OCI-LY1 (cell line): ENCODE measurements around the gene CDH4.

Experiments
- EZH2 ChIP-seq: fragments of 200-600 bp; sonication (generic), shearing (Covaris generic); IDR thresholded peaks from 2 replicates; pipeline ENCODE4 v1.8.0; 2017; ENCODE audit warnings: borderline replicate concordance, mixed run types, mild to moderate bottlenecking, antibody characterized with exemption, low read length, moderate library complexity, mixed read lengths
- TF ChIP-seq, protein P1 (sequence below): fragments of 200-600 bp; sonication (generic), shearing (Covaris generic); IDR thresholded peaks from 2 replicates; pipeline ENCODE4 v1.5.1; 2017; ENCODE audit warnings: mild to moderate bottlenecking, antibody characterized with exemption, low read length, moderate library complexity, mixed read lengths

DNA sequence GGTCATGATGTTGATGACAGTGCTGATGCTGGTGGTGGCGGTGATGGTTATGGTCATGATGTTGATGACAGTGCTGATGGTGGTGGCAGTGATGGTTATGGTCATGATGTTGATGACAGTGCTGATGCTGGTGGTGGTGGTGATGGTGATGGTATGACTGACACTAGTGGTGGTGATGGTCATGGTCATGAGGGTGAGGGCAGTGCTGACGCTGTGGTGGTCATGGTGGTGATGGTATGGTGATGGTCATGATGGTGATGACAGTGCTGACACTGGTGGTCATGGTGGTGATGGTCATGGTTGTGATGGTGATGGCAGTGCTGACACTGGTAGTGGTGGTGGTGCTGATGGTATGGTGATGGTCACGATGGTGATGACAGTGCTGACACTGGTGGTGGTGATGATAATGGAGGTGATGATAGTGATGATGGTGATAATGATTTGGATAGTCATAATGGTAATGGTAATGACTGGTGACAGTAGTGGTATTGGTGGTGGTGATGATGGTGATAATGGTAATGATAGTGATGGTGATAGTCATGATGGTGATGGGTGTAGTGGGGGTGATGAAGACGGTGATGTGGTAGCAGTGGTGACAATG, 206.2 kb downstream of the CDH4 start:
- TF ChIP-seq, protein P1, sequence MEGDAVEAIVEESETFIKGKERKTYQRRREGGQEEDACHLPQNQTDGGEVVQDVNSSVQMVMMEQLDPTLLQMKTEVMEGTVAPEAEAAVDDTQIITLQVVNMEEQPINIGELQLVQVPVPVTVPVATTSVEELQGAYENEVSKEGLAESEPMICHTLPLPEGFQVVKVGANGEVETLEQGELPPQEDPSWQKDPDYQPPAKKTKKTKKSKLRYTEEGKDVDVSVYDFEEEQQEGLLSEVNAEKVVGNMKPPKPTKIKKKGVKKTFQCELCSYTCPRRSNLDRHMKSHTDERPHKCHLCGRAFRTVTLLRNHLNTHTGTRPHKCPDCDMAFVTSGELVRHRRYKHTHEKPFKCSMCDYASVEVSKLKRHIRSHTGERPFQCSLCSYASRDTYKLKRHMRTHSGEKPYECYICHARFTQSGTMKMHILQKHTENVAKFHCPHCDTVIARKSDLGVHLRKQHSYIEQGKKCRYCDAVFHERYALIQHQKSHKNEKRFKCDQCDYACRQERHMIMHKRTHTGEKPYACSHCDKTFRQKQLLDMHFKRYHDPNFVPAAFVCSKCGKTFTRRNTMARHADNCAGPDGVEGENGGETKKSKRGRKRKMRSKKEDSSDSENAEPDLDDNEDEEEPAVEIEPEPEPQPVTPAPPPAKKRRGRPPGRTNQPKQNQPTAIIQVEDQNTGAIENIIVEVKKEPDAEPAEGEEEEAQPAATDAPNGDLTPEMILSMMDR, result no peak
- TF ChIP-seq EZH2, result no peak
